Endothelial cell of umbilical vein (primary cell): Measurements from ENCODE around the gene CFL2. TPM values are rescaled to one million over a fixed set of nuclear protein-coding genes. Genes with fewer than 3 reads are reported as not detected.

Source experiments
- BruUV-seq: library from RNA; stranded (reverse); fragments of 400-500 nt; replicated peaks from 2 replicates; lab custom pipeline; 2021; lab: Mats Ljungman, UMichigan
- CTCF ChIA-PET: fragments of 300-600, 350-600 bp; sonication (Branson Sonifier 250); formaldehyde crosslinking; loops from one replicate; lab custom pipeline; 2021; ENCODE audit warnings: antibody characterized with exemption, inconsistent platforms; lab: Charles Lee
- POLR2A ChIA-PET: fragments of 300-600, 350-600 bp; sonication (Branson Sonifier 250); formaldehyde crosslinking; loops from one replicate; lab custom pipeline; 2021; ENCODE audit warnings: antibody characterized with exemption, inconsistent platforms; lab: Charles Lee
- DNase-seq: peaks from one replicate; pipeline ENCODE4 v3.0.0-alpha.2; 2011; ENCODE audit warnings: low read depth, low spot score
- FAIRE-seq: peaks from 2 replicates; lab custom pipeline; 2011; peaks lifted over from hg19 to GRCh38; lab: Jason Lieb, UNC
- H2AFZ ChIP-seq: 2 replicates; pipeline ENCODE4 v1.6.0; 2012; ENCODE audit warnings: low read depth, low read length, control low read depth, inconsistent platforms
- H3K27ac ChIP-seq: 2 replicates; pipeline ENCODE4 v1.5.1; 2011; ENCODE audit warnings: low read depth, mild to moderate bottlenecking, control low read depth, low read length, moderate library complexity; ENCODE audit not compliant: insufficient read depth
- H3K27me3 ChIP-seq, 2 experiments: 2 replicates each; pipeline versions ENCODE4 v1.6.0 to v1.6.1; 2011; ENCODE audit warnings: low read length in 2 of 2, mixed read lengths in 1 of 2; ENCODE audit not compliant: control insufficient read depth in 2 of 2, insufficient read depth in 2 of 2
- H3K36me3 ChIP-seq, 2 experiments: 2 replicates in 1 of 2; 3 replicates in 1 of 2; pipeline ENCODE4 v1.5.1; 2011; ENCODE audit warnings: low read length in 2 of 2, mild to moderate bottlenecking in 1 of 2, moderate library complexity in 1 of 2; ENCODE audit not compliant: control insufficient read depth in 2 of 2, insufficient read depth in 2 of 2; ENCODE audit errors: extremely low read depth in 1 of 2
- H3K4me1 ChIP-seq: 3 replicates; pipeline ENCODE4 v1.5.1; 2011; ENCODE audit warnings: mild to moderate bottlenecking, low read length; ENCODE audit not compliant: control insufficient read depth, insufficient read depth; ENCODE audit errors: extremely low read depth
- H3K4me2 ChIP-seq: 2 replicates; pipeline ENCODE4 v1.6.1; 2011; ENCODE audit warnings: low read length, control low read depth, mixed read lengths; ENCODE audit not compliant: insufficient read depth
- H3K4me3 ChIP-seq, 3 experiments: fragments of 200-600 bp in 1 of 3; sonication (generic), shearing (Covaris generic) in 1 of 3; replicated peaks in 1 of 3; 2 replicates each; pipeline ENCODE4 v1.5.1; 2011 to 2016; ENCODE audit warnings: control low read depth in 3 of 3, low read length in 3 of 3, mild to moderate bottlenecking in 2 of 3, inconsistent platforms in 1 of 3, low read depth in 1 of 3, moderate library complexity in 1 of 3; ENCODE audit not compliant: insufficient read depth in 1 of 3
- H3K79me2 ChIP-seq: 2 replicates; pipeline ENCODE4 v1.6.0; 2012; ENCODE audit warnings: low read length, inconsistent platforms; ENCODE audit not compliant: control insufficient read depth, insufficient read depth
- H3K9ac ChIP-seq: replicated peaks from 2 replicates; pipeline ENCODE3; 2011; ENCODE audit warnings: low read length, control low read depth; ENCODE audit not compliant: insufficient read depth; ENCODE audit errors: extremely low read depth
- H3K9me1 ChIP-seq: replicated peaks from 3 replicates; pipeline ENCODE4 v1.6.0; 2011; ENCODE audit warnings: mild to moderate bottlenecking, low read length; ENCODE audit not compliant: control insufficient read depth, insufficient read depth; ENCODE audit errors: extremely low read depth
- H3K9me3 ChIP-seq: replicated peaks from 2 replicates; pipeline ENCODE4 v1.5.1; 2012; ENCODE audit warnings: low read length, inconsistent platforms; ENCODE audit not compliant: control insufficient read depth, insufficient read depth
- H4K20me1 ChIP-seq: replicated peaks from 2 replicates; pipeline ENCODE3; 2011; ENCODE audit warnings: mild to moderate bottlenecking, low read length; ENCODE audit not compliant: control insufficient read depth, insufficient read depth; ENCODE audit errors: extremely low read depth
- CTCF ChIP-seq, 2 donors: IDR thresholded peaks; 1 replicate in 1 of 2; 2 replicates in 1 of 2; pipeline ENCODE4 v1.5.1; 2011; ENCODE audit warnings: low read length in 2 of 2, mild to moderate bottlenecking in 2 of 2, moderate library complexity in 2 of 2, control low read depth in 1 of 2, inconsistent platforms in 1 of 2, low read depth in 1 of 2; ENCODE audit not compliant: insufficient read depth in 1 of 2; ENCODE audit errors: extremely low read depth in 1 of 2
- EZH2 ChIP-seq: IDR thresholded peaks from 2 replicates; pipeline ENCODE4 v1.6.1; 2012; ENCODE audit warnings: borderline replicate concordance, low read depth, mild to moderate bottlenecking, moderate library complexity, low read length, inconsistent platforms; ENCODE audit not compliant: severe bottlenecking
- FOS ChIP-seq: IDR thresholded peaks from 2 replicates; pipeline ENCODE4 v1.6.1; 2011; ENCODE audit warnings: mild to moderate bottlenecking, low read length, moderate library complexity, borderline replicate concordance; ENCODE audit not compliant: insufficient read depth
- GATA2 ChIP-seq: IDR thresholded peaks from 2 replicates; pipeline ENCODE4 v1.7.0; 2011; ENCODE audit warnings: low read depth, mild to moderate bottlenecking, moderate library complexity, mixed read lengths, low read length; ENCODE audit not compliant: insufficient read length, insufficient read depth
- JUN ChIP-seq: IDR thresholded peaks from 2 replicates; pipeline ENCODE4 v1.6.1; 2011; ENCODE audit warnings: borderline replicate concordance, low read depth; ENCODE audit not compliant: insufficient read length, insufficient read depth
- MYC ChIP-seq: IDR thresholded peaks from one replicate; pipeline ENCODE4 v1.6.1; 2011; ENCODE audit warnings: mild to moderate bottlenecking, low read depth, low read length
- POLR2A ChIP-seq: IDR thresholded peaks from 2 replicates; pipeline ENCODE4 v1.6.1; 2012; ENCODE audit warnings: low read depth, mild to moderate bottlenecking, control low read depth, low read length
- POLR2AphosphoS5 ChIP-seq: IDR thresholded peaks from 2 replicates; pipeline ENCODE4 v1.6.1; 2012; ENCODE audit warnings: low read depth, mild to moderate bottlenecking, control low read depth, low read length, moderate library complexity; ENCODE audit not compliant: insufficient read depth
- dilution Hi-C: fragments of 300-500 bp; cut with MboI; formaldehyde crosslinking; loops from one replicate; pipeline ENCODE4 v1.15.0; 2019; ENCODE audit warnings: low sequenced_read_pairs; ENCODE audit not compliant: extremely low pct_ligation_motif_present
- intact Hi-C: fragments of 100-400 bp; cut with micrococcal nuclease; formaldehyde crosslinking; loops from one replicate; pipeline ENCODE4 v1.10.0; 2022
- polyA plus RNA-seq, 4 experiments: library from polyadenylated mRNA; depleted of rRNA in 3 of 4; stranded (reverse) in 3 of 4; unstranded in 1 of 4; fragments of >200 nt; gene quantifications; 2 replicates each; pipeline versions ENCODE4 v1.2.1 to v1.2.3, GENCODE V29; 2011 to 2012; ENCODE audit warnings: missing spikeins in 1 of 4
- small RNA-seq: library from RNA; depleted of rRNA; stranded (forward); fragments of <200 nt; gene quantifications from one replicate; pipeline ENCODE3, GENCODE V24; 2012; ENCODE audit warnings: low replicate concordance, low read depth; ENCODE audit not compliant: insufficient read depth, insufficient read length
- total RNA-seq: library from RNA; stranded (reverse); gene quantifications from 2 replicates; pipeline ENCODE4 v1.2.3, GENCODE V29; 2021
- TF ChIP-seq, protein P1 (sequence below): IDR thresholded peaks from 2 replicates; pipeline ENCODE4 v1.6.1; 2011; ENCODE audit not compliant: insufficient read depth, insufficient read length

Gene CFL2
- total and polyA plus RNA-seq, 2 donors (not counting 3 experiments of a cell fraction or from before 2014, with no cell fraction given), result 42.8 to 98.1 TPM

- no peak overlapping the region for H3K9ac ChIP-seq
- BruUV-seq, result no TSS peak
- no peak overlapping the region for H3K4me2 ChIP-seq
- no peak overlapping the region for H2AFZ ChIP-seq
- dilution Hi-C loops, result no loop called here
- FAIRE-seq, result no peak
- POLR2A ChIA-PET, result no interaction called here
- no peaks in the 10 kb centered on the region for H3K9me1 ChIP-seq
- H3K9me3 ChIP-seq, result no peaks in the 10 kb centered on the region
- no peaks in the 10 kb centered on the region for H4K20me1 ChIP-seq
- peaks cover 8% of the 10 kb centered on the region for H3K4me1 ChIP-seq
- intact Hi-C loops, result no loop called here
- TF ChIP-seq GATA2 (no peak), FOS (no peak), POLR2A (no peak), CTCF (IDR thresholded peaks at IDR 0.05; ENCODE audit: extremely low read depth in 1 of 2, insufficient read depth in 1 of 2, low read depth in 1 of 2, low read length in 2 of 2) (no peak), POLR2AphosphoS5 (no peak), JUN (no peak), MYC (no peak), EZH2 (no peak)
- TF ChIP-seq, protein P1, sequence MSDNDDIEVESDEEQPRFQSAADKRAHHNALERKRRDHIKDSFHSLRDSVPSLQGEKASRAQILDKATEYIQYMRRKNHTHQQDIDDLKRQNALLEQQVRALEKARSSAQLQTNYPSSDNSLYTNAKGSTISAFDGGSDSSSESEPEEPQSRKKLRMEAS, result no peak
- no peak overlapping the region for H3K4me3 ChIP-seq
- CTCF ChIA-PET, result interaction anchor here (1.5 kb wide), 1 partner anchor 12 kb away, joined by 3 read pairs; no protein-coding TSS in a partner anchor
- DNase-seq, result no peak
- no peaks in the 10 kb centered on the region for H3K79me2 ChIP-seq
- no peaks in the 10 kb centered on the region for H3K36me3 ChIP-seq
- H3K27me3 ChIP-seq, result no peaks in the 10 kb centered on the region
- H3K27ac ChIP-seq, result no peak overlapping the region
Observed at GRCh38 chr14:34660796-34661195, 53.6 kb downstream of the CFL2 start.

Small RNA genes lying within 50 kb of the gene (small RNA-seq; reads per million reads assigned to genes)
- not detected for gene RNU6-1261P

Other genes with a start within 250 kb of the CFL2 start
- gene EAPP, start 174.9 kb downstream of the CFL2 start, total RNA-seq, result 22.2 and 24.3 TPM in 2 replicates
- 14.1 and 16.6 TPM in 2 replicates for gene EAPP, start 174.9 kb downstream of the CFL2 start, polyA plus RNA-seq
- 91.6 and 95.1 TPM in 2 replicates for gene SNX6, start 84.4 kb downstream of the CFL2 start, total RNA-seq
- 69.3 and 120 TPM in 2 replicates for gene SNX6, start 84.4 kb downstream of the CFL2 start, polyA plus RNA-seq
- 49.1 and 52.1 TPM in 2 replicates for gene BAZ1A, start 160.8 kb upstream of the CFL2 start, total RNA-seq
- 11.8 and 15.2 TPM in 2 replicates for gene BAZ1A, start 160.8 kb upstream of the CFL2 start, polyA plus RNA-seq